ENCODE results near the gene MAPK8.

DNA sequence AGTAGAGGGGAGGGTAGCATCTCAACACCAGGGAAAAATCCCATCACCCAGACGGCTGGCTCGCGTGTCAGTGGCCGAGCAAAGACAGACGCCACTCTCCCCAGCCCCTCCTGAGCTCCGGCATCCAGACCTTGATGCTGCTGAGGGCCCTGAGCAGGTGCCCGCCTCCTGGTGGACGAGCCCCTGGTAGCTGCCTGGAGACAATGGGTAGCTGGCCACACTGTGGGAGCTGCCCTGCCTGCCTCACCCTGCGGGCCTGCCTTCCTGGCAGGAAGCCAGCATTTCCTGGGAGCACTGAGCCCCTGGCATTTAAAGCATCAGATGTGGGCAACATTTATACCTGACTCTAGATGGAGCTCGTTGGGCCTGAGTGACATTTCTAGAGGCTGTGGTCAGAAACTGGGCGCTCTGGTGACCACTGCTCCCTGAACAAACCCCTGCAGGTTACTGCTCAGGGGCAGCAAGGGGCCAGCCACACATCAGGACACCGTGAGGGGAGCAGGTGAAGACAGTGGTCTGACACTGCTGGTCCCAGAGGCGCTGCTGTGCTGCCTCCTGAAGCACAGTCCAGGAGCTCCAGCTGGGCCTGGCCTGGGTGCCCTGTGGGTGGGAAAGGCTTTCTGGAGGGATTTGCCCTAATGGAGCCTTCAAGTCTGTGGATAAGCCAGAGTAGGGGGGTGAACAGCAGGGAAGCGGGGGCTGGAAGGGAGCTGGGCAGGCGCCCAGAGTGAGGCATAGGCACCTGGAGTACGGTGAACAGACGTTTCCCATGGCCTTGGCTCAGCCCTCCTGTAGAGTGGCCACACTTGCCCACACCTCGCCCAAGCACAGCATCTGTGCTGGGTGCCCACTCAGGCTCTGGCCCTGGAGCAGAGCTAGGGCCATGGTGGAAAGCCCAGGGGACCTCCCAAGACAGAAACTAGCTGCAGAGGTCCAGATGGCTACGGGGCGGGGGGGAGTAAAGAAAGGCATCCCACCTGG lies 138.7 kb downstream of the MAPK8 start:
- TF ChIP-seq, protein P1, sequence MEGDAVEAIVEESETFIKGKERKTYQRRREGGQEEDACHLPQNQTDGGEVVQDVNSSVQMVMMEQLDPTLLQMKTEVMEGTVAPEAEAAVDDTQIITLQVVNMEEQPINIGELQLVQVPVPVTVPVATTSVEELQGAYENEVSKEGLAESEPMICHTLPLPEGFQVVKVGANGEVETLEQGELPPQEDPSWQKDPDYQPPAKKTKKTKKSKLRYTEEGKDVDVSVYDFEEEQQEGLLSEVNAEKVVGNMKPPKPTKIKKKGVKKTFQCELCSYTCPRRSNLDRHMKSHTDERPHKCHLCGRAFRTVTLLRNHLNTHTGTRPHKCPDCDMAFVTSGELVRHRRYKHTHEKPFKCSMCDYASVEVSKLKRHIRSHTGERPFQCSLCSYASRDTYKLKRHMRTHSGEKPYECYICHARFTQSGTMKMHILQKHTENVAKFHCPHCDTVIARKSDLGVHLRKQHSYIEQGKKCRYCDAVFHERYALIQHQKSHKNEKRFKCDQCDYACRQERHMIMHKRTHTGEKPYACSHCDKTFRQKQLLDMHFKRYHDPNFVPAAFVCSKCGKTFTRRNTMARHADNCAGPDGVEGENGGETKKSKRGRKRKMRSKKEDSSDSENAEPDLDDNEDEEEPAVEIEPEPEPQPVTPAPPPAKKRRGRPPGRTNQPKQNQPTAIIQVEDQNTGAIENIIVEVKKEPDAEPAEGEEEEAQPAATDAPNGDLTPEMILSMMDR (IDR thresholded peaks at IDR 0.05) = no peak
- no peak for TF ChIP-seq POLR2A (IDR thresholded peaks at IDR 0.05)
